OCI-LY3 (cell line): ENCODE measurements around the gene NR1H3.

Source experiments
- H2AFZ ChIP-seq: fragments of 200-600, 300-600 bp; shearing (Covaris generic); 2 replicates; pipeline ENCODE4 v1.6.0; 2014; ENCODE audit warnings: antibody characterized with exemption, low read depth, low read length
- H3K27ac ChIP-seq: fragments of 200-600, 300-600 bp; sonication (generic); 2 replicates; pipeline ENCODE4 v1.5.1; 2014; ENCODE audit warnings: mild to moderate bottlenecking, low read length, moderate library complexity, mixed read lengths
- H3K27me3 ChIP-seq: fragments of 200-600, 300-600 bp; sonication (generic); 2 replicates; pipeline ENCODE4 v1.6.1; 2014; ENCODE audit warnings: low read depth, low read length, mixed read lengths
- H3K36me3 ChIP-seq: fragments of 200-600, 300-600 bp; sonication (generic); replicated peaks from 2 replicates; pipeline ENCODE3; 2014; ENCODE audit warnings: low read depth, low read length, mixed read lengths
- H3K4me1 ChIP-seq: fragments of 300-600, 200-600 bp; sonication (generic); 2 replicates; pipeline ENCODE4 v1.6.1; 2014; ENCODE audit warnings: low read length, mixed read lengths
- H3K4me2 ChIP-seq: fragments of 200-600, 300-600 bp; sonication (generic); 2 replicates; pipeline ENCODE4 v1.6.1; 2014; ENCODE audit warnings: low read length, mixed read lengths
- H3K4me3 ChIP-seq: fragments of 300-600, 200-600 bp; sonication (generic); 2 replicates; pipeline ENCODE4 v1.5.1; 2014; ENCODE audit warnings: antibody characterized with exemption, mild to moderate bottlenecking, low read length, moderate library complexity
- H3K79me2 ChIP-seq: fragments of 300-600, 200-600 bp; shearing (Covaris generic); 2 replicates; pipeline ENCODE4 v1.6.1; 2014; ENCODE audit warnings: mild to moderate bottlenecking, low read length, mixed read lengths
- H3K9ac ChIP-seq: fragments of 300-600, 200-600 bp; shearing (Covaris generic); 2 replicates; pipeline ENCODE4 v1.6.0; 2014; ENCODE audit warnings: mild to moderate bottlenecking, low read length, moderate library complexity
- H3K9me3 ChIP-seq: fragments of 200-600, 300-600 bp; shearing (Covaris generic); 2 replicates; pipeline ENCODE4 v1.6.1; 2014; ENCODE audit warnings: low read length, mixed read lengths; ENCODE audit not compliant: insufficient read depth
- H4K20me1 ChIP-seq: fragments of 200-600, 300-600 bp; sonication (generic); 2 replicates; pipeline ENCODE4 v1.6.1; 2016; ENCODE audit warnings: low read length, mixed read lengths; ENCODE audit not compliant: insufficient read depth
- EZH2phosphoT487 ChIP-seq: fragments of 200-600 bp; shearing (Covaris generic); IDR thresholded peaks from 2 replicates; pipeline ENCODE4 v1.6.1; 2018; ENCODE audit warnings: antibody characterized with exemption, mixed run types, low read depth
- TF ChIP-seq, protein P1 (sequence below): fragments of 200-600, 300-600 bp; sonication (generic); IDR thresholded peaks from 2 replicates; pipeline ENCODE4 v1.5.1; 2014; ENCODE audit warnings: antibody characterized with exemption, low read length, low read depth

The NR1H3 gene

DNA sequence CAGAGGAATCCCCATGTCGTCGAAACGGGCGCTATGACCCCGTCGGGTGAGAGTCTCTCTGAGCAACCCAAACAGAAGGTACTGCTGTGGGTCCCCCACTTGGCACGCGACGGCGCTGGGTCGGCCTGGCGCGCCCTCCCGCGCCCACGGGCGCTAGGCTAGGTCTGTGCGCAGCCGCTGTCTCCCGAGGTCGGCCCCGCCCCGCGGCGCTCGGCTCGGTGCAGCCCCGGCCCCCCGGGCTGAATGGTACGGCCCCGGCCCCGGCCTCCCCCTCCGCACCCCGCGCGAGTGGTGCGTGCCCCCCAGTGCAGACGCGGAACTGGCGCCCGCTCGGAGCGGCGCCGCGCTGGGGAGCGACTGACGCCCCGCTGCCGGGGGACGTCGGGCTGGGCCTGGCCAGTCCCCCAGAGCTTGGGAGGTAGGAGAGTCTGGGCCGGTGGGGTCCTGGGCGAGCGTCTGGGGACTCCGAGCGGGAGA, 12.1 kb downstream of the NR1H3 start, which contains the start of gene MADD:
MADD (plus strand) TSS at position 305 of the 477 bp plus-strand sequence.
- Histone ChIP-seq H3K27me3 (no peaks in the 10 kb centered on the region), H3K4me1 (peaks cover 24% of the 10 kb centered on the region), H3K4me2 (peak within 1 kb of the TSS; percentile 99), H3K9ac (peak within 1 kb of the TSS; percentile 84), H2AFZ (peak within 1 kb of the TSS; percentile 98), H4K20me1 (peaks cover 24% of the 10 kb centered on the region), H3K79me2 (peaks cover 38% of the 10 kb centered on the region), H3K36me3 (peaks cover 8% of the 10 kb centered on the region), H3K4me3 (peak within 1 kb of the TSS; percentile 91), H3K9me3 (no peaks in the 10 kb centered on the region), H3K27ac (peak within 1 kb of the TSS; percentile 83)
- TF ChIP-seq, protein P1, sequence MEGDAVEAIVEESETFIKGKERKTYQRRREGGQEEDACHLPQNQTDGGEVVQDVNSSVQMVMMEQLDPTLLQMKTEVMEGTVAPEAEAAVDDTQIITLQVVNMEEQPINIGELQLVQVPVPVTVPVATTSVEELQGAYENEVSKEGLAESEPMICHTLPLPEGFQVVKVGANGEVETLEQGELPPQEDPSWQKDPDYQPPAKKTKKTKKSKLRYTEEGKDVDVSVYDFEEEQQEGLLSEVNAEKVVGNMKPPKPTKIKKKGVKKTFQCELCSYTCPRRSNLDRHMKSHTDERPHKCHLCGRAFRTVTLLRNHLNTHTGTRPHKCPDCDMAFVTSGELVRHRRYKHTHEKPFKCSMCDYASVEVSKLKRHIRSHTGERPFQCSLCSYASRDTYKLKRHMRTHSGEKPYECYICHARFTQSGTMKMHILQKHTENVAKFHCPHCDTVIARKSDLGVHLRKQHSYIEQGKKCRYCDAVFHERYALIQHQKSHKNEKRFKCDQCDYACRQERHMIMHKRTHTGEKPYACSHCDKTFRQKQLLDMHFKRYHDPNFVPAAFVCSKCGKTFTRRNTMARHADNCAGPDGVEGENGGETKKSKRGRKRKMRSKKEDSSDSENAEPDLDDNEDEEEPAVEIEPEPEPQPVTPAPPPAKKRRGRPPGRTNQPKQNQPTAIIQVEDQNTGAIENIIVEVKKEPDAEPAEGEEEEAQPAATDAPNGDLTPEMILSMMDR, result no peak
- TF ChIP-seq EZH2phosphoT487, result no peak

DNA sequence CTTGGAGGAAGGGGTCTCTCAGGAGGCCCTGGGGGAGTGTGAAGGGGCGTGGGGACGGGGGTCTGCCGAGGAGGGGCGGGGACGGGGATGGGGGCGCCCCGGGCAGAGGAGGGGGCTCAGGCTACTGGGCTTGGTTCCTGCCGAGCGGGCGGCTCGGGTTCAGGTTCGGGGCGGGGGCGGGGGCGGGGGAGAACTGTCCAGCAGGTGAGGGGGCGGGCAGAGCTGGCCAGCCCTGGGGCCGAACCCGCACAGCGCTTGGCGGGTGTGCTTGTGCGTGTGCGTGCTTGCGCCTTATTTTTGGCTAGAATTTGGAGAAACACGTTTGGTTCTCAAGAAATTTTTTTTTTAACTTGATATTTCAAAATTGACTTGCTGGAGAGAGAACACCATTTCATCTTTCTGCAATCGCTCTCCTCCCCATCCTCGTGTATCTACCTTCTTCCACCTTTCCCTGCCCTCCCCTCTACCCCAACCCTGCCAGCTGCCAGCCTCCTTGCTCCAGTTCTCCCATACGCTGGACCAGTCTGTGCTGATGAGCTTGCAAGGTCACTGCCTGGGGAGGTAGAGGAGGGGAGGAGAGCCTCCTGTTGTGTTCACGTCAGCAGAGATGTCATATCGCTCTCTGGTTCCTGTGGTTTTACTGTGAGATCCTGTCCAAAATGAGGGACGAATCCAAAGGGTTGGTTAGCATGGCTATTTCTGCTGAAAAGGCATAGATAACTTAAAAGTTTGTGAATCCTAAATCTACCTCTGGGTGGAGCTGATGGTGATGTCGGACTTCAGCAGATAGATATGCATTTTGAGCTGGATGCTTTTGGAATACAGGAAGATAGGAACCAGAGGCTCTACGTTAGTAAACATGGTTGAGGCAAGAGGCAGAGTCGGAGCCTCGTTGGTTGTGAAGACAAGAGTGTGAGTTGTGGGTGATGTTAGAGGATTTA, 12.8 kb downstream of the NR1H3 start:
- TF ChIP-seq EZH2phosphoT487, result no peak
- TF ChIP-seq, protein P1, result peak; percentile 46
- Histone ChIP-seq H3K9ac (peak overlapping the region; percentile 84), H3K4me1 (peaks cover 24% of the 10 kb centered on the region), H3K9me3 (no peaks in the 10 kb centered on the region), H4K20me1 (peaks cover 24% of the 10 kb centered on the region), H3K4me2 (peak overlapping the region; percentile 99), H3K27me3 (no peaks in the 10 kb centered on the region), H2AFZ (no peak overlapping the region), H3K36me3 (peaks cover 13% of the 10 kb centered on the region), H3K4me3 (peak overlapping the region; percentile 91), H3K79me2 (peaks cover 38% of the 10 kb centered on the region), H3K27ac (peak overlapping the region; percentile 83)

DNA sequence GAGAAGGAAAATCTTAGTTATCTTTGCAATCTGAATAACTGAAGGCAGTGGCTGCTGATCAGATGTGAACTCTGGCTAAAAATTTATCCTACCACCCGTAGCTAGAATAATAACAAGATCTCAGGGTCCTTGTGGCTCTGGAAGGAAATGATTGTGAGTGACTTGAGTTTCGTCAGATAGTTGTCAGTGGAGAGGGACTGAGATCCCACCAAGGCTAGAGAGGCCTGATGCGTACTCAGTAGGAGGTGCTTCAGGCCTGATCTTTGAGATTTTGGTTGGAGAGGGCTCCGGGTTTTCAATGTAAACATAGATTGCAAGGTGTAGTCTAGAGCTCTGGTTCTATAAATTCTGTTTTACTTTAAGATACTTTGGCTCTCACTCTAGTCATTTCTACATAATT, 13.5 kb downstream of the NR1H3 start:
- no peaks in the 10 kb centered on the region for H3K27me3 ChIP-seq
- H3K9me3 ChIP-seq, result no peaks in the 10 kb centered on the region
- peak overlapping the region; percentile 91 for H3K4me3 ChIP-seq
- H3K4me2 ChIP-seq, result peak overlapping the region; percentile 99
- TF ChIP-seq, protein P1, result no peak
- TF ChIP-seq EZH2phosphoT487, result no peak
- no peak overlapping the region for H3K27ac ChIP-seq
- H3K36me3 ChIP-seq, result peaks cover 20% of the 10 kb centered on the region
- H3K79me2 ChIP-seq, result peaks cover 38% of the 10 kb centered on the region
- no peak overlapping the region for H2AFZ ChIP-seq
- peaks cover 24% of the 10 kb centered on the region for H3K4me1 ChIP-seq
- H4K20me1 ChIP-seq, result peaks cover 24% of the 10 kb centered on the region
- H3K9ac ChIP-seq, result peak overlapping the region; percentile 84

DNA sequence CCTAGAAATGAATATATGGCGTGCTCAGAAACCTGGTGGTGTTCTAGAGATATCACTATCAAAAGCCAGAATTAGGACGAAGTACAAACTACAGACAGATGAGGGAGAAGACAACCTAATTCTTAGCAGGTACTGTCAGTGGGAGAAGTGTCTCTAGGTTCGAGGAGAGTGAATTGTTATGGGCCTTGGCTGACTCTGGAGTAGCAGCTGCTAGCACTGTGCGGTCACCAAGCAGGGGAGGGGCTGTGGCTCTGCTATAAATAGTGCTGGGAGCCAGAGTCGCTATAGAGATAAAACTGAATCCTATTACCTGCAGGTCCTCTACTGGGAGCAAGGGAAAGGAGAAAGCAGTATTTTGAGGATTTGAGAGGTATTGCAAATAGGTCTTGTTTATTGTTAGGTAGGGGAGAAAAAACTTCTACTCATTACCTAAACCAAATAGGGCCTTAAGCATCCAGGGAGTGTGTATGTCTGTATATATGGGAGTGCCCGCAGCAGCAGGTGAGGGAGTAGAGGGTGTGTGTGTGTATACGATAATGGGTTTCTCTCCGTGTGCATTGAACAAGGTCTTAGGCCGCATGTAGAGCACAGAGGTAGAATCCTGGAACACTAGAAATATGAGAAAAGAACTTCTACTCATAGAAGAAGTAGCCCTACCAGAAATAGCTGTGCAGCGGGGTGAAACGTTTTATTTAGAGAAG, 14.3 kb downstream of the NR1H3 start:
- Histone ChIP-seq H4K20me1 (peaks cover 24% of the 10 kb centered on the region), H3K27me3 (no peaks in the 10 kb centered on the region), H3K4me1 (peaks cover 24% of the 10 kb centered on the region), H3K4me3 (no peak overlapping the region), H3K4me2 (0 out of 2 replicates have a peak overlapping the region, but pooled peaks have one; percentile 99), H3K36me3 (peaks cover 28% of the 10 kb centered on the region), H3K9ac (no peak overlapping the region), H3K9me3 (no peaks in the 10 kb centered on the region), H3K79me2 (peaks cover 38% of the 10 kb centered on the region), H2AFZ (no peak overlapping the region), H3K27ac (no peak overlapping the region)
- TF ChIP-seq, protein P1, result no peak
- no peak for TF ChIP-seq EZH2phosphoT487
